Caco-2 (cell line): ENCODE data around the gene KLC4. TPM values are rescaled to one million over a fixed set of nuclear protein-coding genes. Genes with fewer than 3 reads are reported as not detected.

Experiments used
- BruUV-seq: library from RNA; stranded (reverse); fragments of 400-500 nt; replicated peaks from 2 replicates; lab custom pipeline; 2021; lab: Mats Ljungman, UMichigan
- CTCF ChIA-PET: fragments of 300-600 bp; sonication (Branson Sonifier 250); formaldehyde crosslinking; loops from one replicate; lab custom pipeline; 2022; ENCODE audit warnings: antibody characterized with exemption; lab: Charles Lee
- POLR2A ChIA-PET: fragments of 300-600 bp; sonication (Branson Sonifier 250); formaldehyde crosslinking; loops from one replicate; lab custom pipeline; 2022; ENCODE audit warnings: antibody characterized with exemption; lab: Charles Lee
- DNase-seq, 2 experiments: peaks; one replicate each; pipeline versions ENCODE4 v3.0.0 to v3.0.0-alpha.2; 2020 to 2022
- H3K27me3 ChIP-seq: replicated peaks from 2 replicates; pipeline ENCODE4 v1.6.0; 2011; ENCODE audit warnings: low read length; ENCODE audit not compliant: control insufficient read depth, insufficient read depth
- H3K36me3 ChIP-seq: 2 replicates; pipeline ENCODE4 v1.5.1; 2011; ENCODE audit warnings: low read length; ENCODE audit not compliant: control insufficient read depth, insufficient read depth
- H3K4me1 ChIP-seq: fragments of 250-450 bp; sonication (Bioruptor Pico); 2 replicates; pipeline ENCODE4 v1.5.1; 2020; ENCODE audit warnings: mild to moderate bottlenecking
- H3K4me3 ChIP-seq: 2 replicates; pipeline ENCODE4 v1.5.1; 2011; ENCODE audit warnings: low read depth, mild to moderate bottlenecking, control low read depth, low read length
- H3K9me3 ChIP-seq: fragments of 250-450 bp; sonication (Bioruptor Pico); 2 replicates; pipeline ENCODE4 v1.5.1; 2020; ENCODE audit warnings: mild to moderate bottlenecking, moderate library complexity
- H3K27ac Mint-ChIP-seq: one replicate; pipeline ENCODE4 v1.8.0; 2022; ENCODE audit warnings: mixed read lengths; ENCODE audit not compliant: unreplicated experiment
- H3K27me3 Mint-ChIP-seq: one replicate; pipeline ENCODE4 v1.8.0; 2022; ENCODE audit warnings: mixed read lengths; ENCODE audit not compliant: insufficient read depth, unreplicated experiment
- H3K36me3 Mint-ChIP-seq: one replicate; pipeline ENCODE4 v1.8.0; 2022; ENCODE audit warnings: mild to moderate bottlenecking, mixed read lengths; ENCODE audit not compliant: insufficient read depth, unreplicated experiment
- H3K4me1 Mint-ChIP-seq: one replicate; pipeline ENCODE4 v1.8.0; 2022; ENCODE audit warnings: low read depth, mixed read lengths; ENCODE audit not compliant: unreplicated experiment
- H3K4me3 Mint-ChIP-seq: one replicate; pipeline ENCODE4 v1.8.0; 2022; ENCODE audit warnings: mild to moderate bottlenecking, moderate library complexity, mixed read lengths; ENCODE audit not compliant: unreplicated experiment
- H3K9me3 Mint-ChIP-seq: one replicate; pipeline ENCODE4 v1.8.0; 2022; ENCODE audit warnings: mixed read lengths; ENCODE audit not compliant: unreplicated experiment
- intact Hi-C: fragments of 100-400 bp; cut with micrococcal nuclease; formaldehyde crosslinking; loops from one replicate; pipeline ENCODE4 v1.10.0; 2022; ENCODE audit not compliant: unreplicated experiment
- total RNA-seq: library from RNA; stranded (reverse); gene quantifications from 2 replicates; pipeline ENCODE4 v1.2.3, GENCODE V29; 2022
- TF ChIP-seq, protein P1 (sequence below), 2 experiments: fragments of 200-600 bp in 1 of 2; IDR thresholded peaks; 1 replicate in 1 of 2; 2 replicates in 1 of 2; pipeline versions ENCODE4 v1.5.1 to v1.8.0; 2011 to 2022; ENCODE audit warnings: antibody characterized with exemption in 1 of 2, control low read depth in 1 of 2, inconsistent platforms in 1 of 2, low read depth in 1 of 2, low read length in 1 of 2, mild to moderate bottlenecking in 1 of 2, moderate library complexity in 1 of 2; ENCODE audit not compliant: insufficient read depth in 1 of 2, severe bottlenecking in 1 of 2, unreplicated experiment in 1 of 2

The KLC4 gene
- total RNA-seq, 1 experiment from 2014 or later: 47.7 TPM

DNA sequence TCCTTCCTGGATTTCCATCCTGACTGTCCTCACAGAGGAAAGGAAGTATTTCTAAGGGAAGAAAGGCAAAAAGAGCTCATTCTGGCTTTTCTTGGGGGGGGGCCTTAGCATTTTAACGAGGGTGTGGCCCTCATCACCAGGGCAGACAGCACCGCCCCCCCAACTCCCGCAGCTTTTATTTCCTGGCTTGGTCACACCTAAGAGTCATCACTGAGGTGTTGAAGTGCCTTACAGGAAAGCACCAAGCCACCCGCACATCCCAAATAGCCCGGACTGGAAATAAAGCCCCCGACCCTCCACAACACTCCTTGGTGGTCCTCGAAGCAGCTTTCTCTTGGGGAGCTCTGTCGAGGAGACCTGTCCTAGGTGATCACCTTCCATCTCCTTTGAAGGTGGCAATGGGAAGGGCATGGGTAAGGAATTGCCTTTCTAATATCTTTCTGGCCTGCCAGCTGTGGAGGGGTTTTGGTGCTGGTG lies 17.9 kb downstream of the KLC4 start:
- intact Hi-C loops: loop anchor here (2.0 kb wide), 1 partner anchor 13 kb away; no protein-coding TSS in a partner anchor
- CTCF ChIA-PET: interaction anchor here (1.1 kb wide), 1 partner anchor 53 kb away, joined by 3 read pairs; no protein-coding TSS in a partner anchor

DNA sequence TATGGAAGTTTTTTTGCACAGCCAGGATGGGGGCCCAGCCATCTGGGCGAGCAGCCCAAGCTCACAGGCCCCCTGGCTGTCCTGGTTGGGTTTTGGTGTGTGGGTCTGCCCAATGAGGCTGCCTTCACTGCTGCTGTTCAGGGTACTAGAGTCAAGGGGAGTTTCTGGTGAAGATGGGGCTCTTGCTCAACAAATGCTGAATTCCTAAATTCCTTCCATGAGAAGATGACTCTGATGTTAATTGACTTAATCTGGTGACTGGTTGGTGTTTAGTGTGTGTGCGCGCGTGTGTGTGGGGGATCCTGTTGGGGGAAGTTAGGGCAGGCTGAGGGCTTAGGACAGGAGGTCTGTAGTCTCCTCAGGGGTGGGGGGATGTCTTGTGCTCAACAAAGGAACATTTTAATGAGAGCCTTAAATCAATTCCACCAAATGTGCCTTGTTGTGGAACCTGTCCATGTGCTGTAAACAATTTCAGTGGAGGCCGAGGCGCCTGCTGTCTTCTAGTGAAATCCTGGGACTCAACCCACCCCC lies 18.6 kb downstream of the KLC4 start:
- Mint-ChIP-seq H3K4me3 (peak overlapping the region; percentile 78), H3K27ac (peak overlapping the region; percentile 16)

More for the DNA sequence above, 17.9 kb downstream of the KLC4 start:
- Histone ChIP-seq H3K9me3 (no peaks in the 10 kb centered on the region), H3K27me3 (no peaks in the 10 kb centered on the region), H3K4me3 (peak overlapping the region; percentile 95), H3K4me1 (peaks cover 21% of the 10 kb centered on the region; the same call in 1 of the 2 replicates), H3K36me3 (peaks cover 2% of the 10 kb centered on the region; the same call in 1 of the 2 replicates)
- H3K4me1 Mint-ChIP-seq: peaks cover 10% of the 10 kb centered on the region
- no peak for DNase-seq
- TF ChIP-seq, protein P1, sequence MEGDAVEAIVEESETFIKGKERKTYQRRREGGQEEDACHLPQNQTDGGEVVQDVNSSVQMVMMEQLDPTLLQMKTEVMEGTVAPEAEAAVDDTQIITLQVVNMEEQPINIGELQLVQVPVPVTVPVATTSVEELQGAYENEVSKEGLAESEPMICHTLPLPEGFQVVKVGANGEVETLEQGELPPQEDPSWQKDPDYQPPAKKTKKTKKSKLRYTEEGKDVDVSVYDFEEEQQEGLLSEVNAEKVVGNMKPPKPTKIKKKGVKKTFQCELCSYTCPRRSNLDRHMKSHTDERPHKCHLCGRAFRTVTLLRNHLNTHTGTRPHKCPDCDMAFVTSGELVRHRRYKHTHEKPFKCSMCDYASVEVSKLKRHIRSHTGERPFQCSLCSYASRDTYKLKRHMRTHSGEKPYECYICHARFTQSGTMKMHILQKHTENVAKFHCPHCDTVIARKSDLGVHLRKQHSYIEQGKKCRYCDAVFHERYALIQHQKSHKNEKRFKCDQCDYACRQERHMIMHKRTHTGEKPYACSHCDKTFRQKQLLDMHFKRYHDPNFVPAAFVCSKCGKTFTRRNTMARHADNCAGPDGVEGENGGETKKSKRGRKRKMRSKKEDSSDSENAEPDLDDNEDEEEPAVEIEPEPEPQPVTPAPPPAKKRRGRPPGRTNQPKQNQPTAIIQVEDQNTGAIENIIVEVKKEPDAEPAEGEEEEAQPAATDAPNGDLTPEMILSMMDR (IDR thresholded peaks at IDR 0.05; ENCODE audit: insufficient read depth in 1 of 2, low read depth in 1 of 2, low read length in 1 of 2, severe bottlenecking in 1 of 2, unreplicated experiment in 1 of 2): no peak
- H3K9me3 Mint-ChIP-seq: no peaks in the 10 kb centered on the region
- BruUV-seq: no TSS peak
- H3K36me3 Mint-ChIP-seq: peaks cover 20% of the 10 kb centered on the region
- H3K27me3 Mint-ChIP-seq: no peaks in the 10 kb centered on the region
- peak overlapping the region; percentile 16 for H3K27ac Mint-ChIP-seq
- POLR2A ChIA-PET: no interaction called here
- H3K4me3 Mint-ChIP-seq: peak overlapping the region; percentile 78

DNA sequence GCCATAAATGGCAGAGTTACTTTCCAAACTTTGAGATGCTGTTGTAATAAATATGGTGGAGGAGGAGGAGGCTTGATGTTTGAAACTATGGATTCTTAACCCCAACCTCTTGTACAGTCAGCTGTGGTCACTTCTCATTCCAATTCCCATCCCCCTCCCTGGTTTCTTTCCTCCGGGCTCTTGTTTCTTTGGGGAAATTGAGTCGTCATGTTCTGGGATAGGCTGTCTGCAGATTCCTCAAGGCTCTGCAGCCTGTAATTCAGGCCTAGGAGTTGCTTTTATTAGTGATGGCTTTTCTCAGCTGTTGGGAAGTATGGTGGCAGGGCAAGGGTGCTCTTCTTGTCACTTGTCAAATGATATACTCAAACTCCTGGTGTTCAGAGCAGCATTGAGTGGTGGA lies 19.3 kb downstream of the KLC4 start:
- H3K9me3 Mint-ChIP-seq: no peaks in the 10 kb centered on the region
- H3K4me3 ChIP-seq: no peak overlapping the region
- H3K36me3 Mint-ChIP-seq: peaks cover 14% of the 10 kb centered on the region
- BruUV-seq: TSS peak; percentile 29
- no peaks in the 10 kb centered on the region for H3K27me3 ChIP-seq
- peaks cover 18% of the 10 kb centered on the region for H3K4me1 Mint-ChIP-seq
- H3K36me3 ChIP-seq: peaks cover 2% of the 10 kb centered on the region; the same call in 1 of the 2 replicates
- intact Hi-C loops: no loop called here
- no peaks in the 10 kb centered on the region for H3K9me3 ChIP-seq
- no peak overlapping the region for H3K27ac Mint-ChIP-seq
- no peak for DNase-seq
- peak overlapping the region; percentile 19 for H3K4me3 Mint-ChIP-seq
- TF ChIP-seq, protein P1 (IDR thresholded peaks at IDR 0.05; ENCODE audit: insufficient read depth in 1 of 2, low read depth in 1 of 2, low read length in 1 of 2, severe bottlenecking in 1 of 2, unreplicated experiment in 1 of 2): no peak
- ChIA-PET CTCF (interaction anchor here (0.7 kb wide), 1 partner anchor 114 kb away, joined by 3 read pairs; no protein-coding TSS in a partner anchor), POLR2A (no interaction called here)
- H3K27me3 Mint-ChIP-seq: no peaks in the 10 kb centered on the region
- H3K4me1 ChIP-seq: peaks cover 21% of the 10 kb centered on the region; the same call in 1 of the 2 replicates

More for the DNA sequence above, 18.6 kb downstream of the KLC4 start:
- no peak for DNase-seq
- H3K9me3 Mint-ChIP-seq: no peaks in the 10 kb centered on the region
- POLR2A ChIA-PET: no interaction called here
- peaks cover 16% of the 10 kb centered on the region for H3K36me3 Mint-ChIP-seq
- Histone ChIP-seq H3K36me3 (peaks cover 2% of the 10 kb centered on the region; the same call in 1 of the 2 replicates), H3K4me1 (peaks cover 21% of the 10 kb centered on the region; the same call in 1 of the 2 replicates), H3K4me3 (peak overlapping the region; percentile 95; the same call in 1 of the 2 replicates), H3K27me3 (no peaks in the 10 kb centered on the region), H3K9me3 (no peaks in the 10 kb centered on the region)
- BruUV-seq: no TSS peak
- CTCF ChIA-PET: interaction anchor here (1.1 kb wide), 1 partner anchor 52 kb away, joined by 3 read pairs; no protein-coding TSS in a partner anchor
- no peaks in the 10 kb centered on the region for H3K27me3 Mint-ChIP-seq
- TF ChIP-seq, protein P1 (IDR thresholded peaks at IDR 0.05; ENCODE audit: insufficient read depth in 1 of 2, low read depth in 1 of 2, low read length in 1 of 2, severe bottlenecking in 1 of 2, unreplicated experiment in 1 of 2): no peak
- intact Hi-C loops: loop anchor here (2.0 kb wide), 1 partner anchor 13 kb away; no protein-coding TSS in a partner anchor
- peaks cover 11% of the 10 kb centered on the region for H3K4me1 Mint-ChIP-seq
